SJCRH30 (cell line): ENCODE measurements around the gene TCF23. TPM values are rescaled to one million over a fixed set of nuclear protein-coding genes. Genes with fewer than 3 reads are reported as not detected.
"Not testable (repeated sequence)": the region's sequence is repeated elsewhere in the genome, so short reads cannot be mapped to it uniquely, and the experiment has no call there.

Experiments used
- DNase-seq, 2 experiments: peaks; one replicate each; pipeline ENCODE4 v3.0.0-alpha.2; 2015 to 2020
- H3K27ac ChIP-seq: fragments of 250-450 bp; sonication (Bioruptor Pico); 2 replicates; pipeline ENCODE4 v1.5.1; 2020; ENCODE audit warnings: mild to moderate bottlenecking, moderate library complexity
- H3K27me3 ChIP-seq: fragments of 250-450 bp; sonication (Bioruptor Pico); 2 replicates; pipeline ENCODE4 v1.5.1; 2020; ENCODE audit warnings: mild to moderate bottlenecking, moderate library complexity
- H3K36me3 ChIP-seq: fragments of 250-450 bp; sonication (Bioruptor Pico); 2 replicates; pipeline ENCODE4 v1.5.1; 2020; ENCODE audit warnings: mild to moderate bottlenecking, moderate library complexity
- H3K4me1 ChIP-seq: fragments of 250-450 bp; sonication (Bioruptor Pico); 2 replicates; pipeline ENCODE4 v1.5.1; 2020; ENCODE audit warnings: mild to moderate bottlenecking, moderate library complexity
- H3K4me3 ChIP-seq: fragments of 250-450 bp; sonication (Bioruptor Pico); 2 replicates; pipeline ENCODE4 v1.5.1; 2020; ENCODE audit warnings: mild to moderate bottlenecking, moderate library complexity
- H3K9me3 ChIP-seq: fragments of 250-450 bp; sonication (Bioruptor Pico); replicated peaks from 2 replicates; pipeline ENCODE4 v1.5.1; 2020; ENCODE audit warnings: mild to moderate bottlenecking, moderate library complexity
- total RNA-seq: library from RNA; depleted of rRNA; stranded (reverse); fragments of >200 nt; shearing (Covaris generic); gene quantifications from 2 replicates; pipeline ENCODE4 v1.2.3, GENCODE V29; 2014

Gene TCF23
- total RNA-seq, 1 experiment from 2014 or later, result not detected

DNA sequence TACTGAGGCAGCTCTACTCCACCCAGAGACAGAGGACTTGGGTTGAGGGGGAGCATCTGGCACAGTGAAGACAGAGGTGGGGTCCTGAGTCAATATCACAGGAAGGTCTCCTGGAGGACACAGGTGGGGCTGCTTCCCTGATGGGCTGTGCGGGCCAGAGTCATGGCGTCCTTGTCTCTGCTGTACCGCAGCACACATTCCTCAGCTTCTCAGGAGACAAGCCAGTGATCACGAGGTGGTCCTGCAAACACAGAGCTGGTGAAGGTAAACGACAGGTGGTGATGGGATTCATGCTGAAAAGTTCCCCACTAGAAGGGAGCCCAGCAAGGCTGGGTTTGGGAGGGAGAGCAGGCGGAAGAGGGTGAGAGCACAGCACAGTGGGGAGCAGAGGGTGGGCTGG is 9.7 kb downstream of the TCF23 start:
- peaks cover 37% of the 10 kb centered on the region for H3K27me3 ChIP-seq
- DNase-seq, result no peak
- no peak overlapping the region for H3K27ac ChIP-seq

DNA sequence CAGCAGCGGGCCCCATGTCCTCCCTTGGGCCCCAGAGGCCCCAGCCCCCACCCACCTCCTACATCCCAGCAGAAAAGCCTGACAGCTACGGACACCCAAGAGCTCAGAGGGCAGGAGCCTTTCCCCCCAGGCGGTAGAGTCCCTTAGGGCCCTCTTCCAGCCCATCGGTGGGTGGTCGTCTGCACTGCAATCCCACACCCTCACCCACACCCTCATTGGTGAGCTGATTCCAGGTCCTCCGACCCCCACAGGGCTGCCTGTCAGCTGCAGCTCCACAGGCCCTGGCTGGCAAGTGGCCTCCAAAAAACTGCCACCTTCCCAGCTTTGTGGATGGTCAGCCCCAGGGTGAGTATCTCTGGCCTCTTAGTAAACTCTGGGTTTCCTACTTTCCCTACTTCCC is 10.5 kb downstream of the TCF23 start:
- Histone ChIP-seq H3K9me3 (no peaks in the 10 kb centered on the region), H3K27me3 (peaks cover 29% of the 10 kb centered on the region), H3K36me3 (no peaks in the 10 kb centered on the region), H3K27ac (no peak overlapping the region), H3K4me3 (no peak overlapping the region), H3K4me1 (no peaks in the 10 kb centered on the region)
- DNase-seq, result no peak

More for the DNA sequence above, 9.7 kb downstream of the TCF23 start:
- H3K4me3 ChIP-seq, result no peak overlapping the region
- H3K36me3 ChIP-seq, result no peaks in the 10 kb centered on the region
- no peaks in the 10 kb centered on the region for H3K9me3 ChIP-seq
- H3K4me1 ChIP-seq, result no peaks in the 10 kb centered on the region

DNA sequence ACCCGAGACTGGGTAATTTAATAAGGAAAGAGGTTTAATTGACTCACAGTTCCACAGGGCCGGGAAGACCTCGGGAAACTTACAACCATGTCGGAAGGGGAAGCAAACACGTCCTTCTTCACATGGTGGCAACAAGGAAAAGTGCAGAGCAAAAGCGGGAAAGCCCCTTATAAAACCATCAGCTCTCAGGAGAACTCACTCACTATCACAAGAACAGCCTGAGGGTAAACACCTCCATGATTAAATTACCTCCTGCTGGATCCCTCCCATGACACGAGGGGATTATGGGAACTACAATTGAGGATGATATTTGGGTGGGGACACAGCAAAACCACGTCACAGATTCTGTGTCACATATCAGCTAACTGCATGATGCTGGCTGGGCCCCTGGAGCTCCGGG is 11.4 kb downstream of the TCF23 start:
- no peaks in the 10 kb centered on the region for H3K4me1 ChIP-seq
- no peaks in the 10 kb centered on the region for H3K9me3 ChIP-seq
- H3K36me3 ChIP-seq, result no peaks in the 10 kb centered on the region
- no peak overlapping the region for H3K27ac ChIP-seq
- H3K27me3 ChIP-seq, result peaks cover 31% of the 10 kb centered on the region
- no peak for DNase-seq
- H3K4me3 ChIP-seq, result no peak overlapping the region

DNA sequence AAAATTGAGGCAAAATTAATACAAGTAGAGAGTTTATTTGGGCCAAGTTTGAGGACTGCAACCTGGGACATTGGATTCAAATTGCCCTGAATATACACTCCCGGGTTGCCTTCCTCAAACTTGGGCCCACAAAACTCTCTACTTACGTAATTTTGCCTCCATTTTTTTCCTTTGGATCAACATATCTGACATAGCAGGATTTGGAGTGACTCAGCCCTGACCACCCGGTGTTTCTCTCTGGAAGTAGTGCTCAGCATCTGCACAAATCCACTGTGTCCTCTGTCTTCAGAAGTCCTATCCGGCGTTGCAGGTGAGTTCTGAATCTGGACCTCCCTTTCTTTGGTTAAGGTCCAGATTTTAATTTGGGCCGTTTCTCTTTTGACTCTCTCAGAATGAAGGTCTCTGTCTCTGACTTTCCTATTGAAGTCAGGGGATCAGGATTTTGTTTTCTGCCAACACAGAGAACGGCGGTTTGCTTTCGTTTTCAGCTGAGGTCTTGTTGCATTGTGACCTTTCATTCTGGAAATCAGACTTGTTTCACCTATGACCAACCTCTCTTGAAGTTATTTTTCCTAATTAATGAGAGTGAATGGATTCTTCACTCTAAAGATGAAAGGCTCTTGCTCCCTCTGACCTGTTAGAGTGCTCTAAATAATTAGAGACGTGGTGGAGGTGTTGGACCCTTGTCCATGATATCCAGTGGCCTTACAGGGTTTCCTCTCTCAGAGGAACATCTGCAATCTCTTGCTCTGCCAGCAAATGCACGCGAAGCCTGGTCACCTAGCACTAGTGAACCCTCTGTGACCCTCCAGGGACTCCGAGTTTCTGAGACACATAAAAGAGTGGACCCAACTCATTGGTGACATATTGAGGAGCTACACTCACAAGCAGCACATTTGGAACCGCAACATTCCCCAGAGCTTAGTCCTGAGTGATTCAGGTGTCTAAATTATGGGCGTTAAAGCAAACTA is 13.6 kb downstream of the TCF23 start:
- Histone ChIP-seq H3K27ac (no peak overlapping the region), H3K36me3 (no peaks in the 10 kb centered on the region), H3K4me1 (no peaks in the 10 kb centered on the region), H3K27me3 (peaks cover 31% of the 10 kb centered on the region), H3K4me3 (no peak overlapping the region), H3K9me3 (no peaks in the 10 kb centered on the region)
- no peak for DNase-seq

DNA sequence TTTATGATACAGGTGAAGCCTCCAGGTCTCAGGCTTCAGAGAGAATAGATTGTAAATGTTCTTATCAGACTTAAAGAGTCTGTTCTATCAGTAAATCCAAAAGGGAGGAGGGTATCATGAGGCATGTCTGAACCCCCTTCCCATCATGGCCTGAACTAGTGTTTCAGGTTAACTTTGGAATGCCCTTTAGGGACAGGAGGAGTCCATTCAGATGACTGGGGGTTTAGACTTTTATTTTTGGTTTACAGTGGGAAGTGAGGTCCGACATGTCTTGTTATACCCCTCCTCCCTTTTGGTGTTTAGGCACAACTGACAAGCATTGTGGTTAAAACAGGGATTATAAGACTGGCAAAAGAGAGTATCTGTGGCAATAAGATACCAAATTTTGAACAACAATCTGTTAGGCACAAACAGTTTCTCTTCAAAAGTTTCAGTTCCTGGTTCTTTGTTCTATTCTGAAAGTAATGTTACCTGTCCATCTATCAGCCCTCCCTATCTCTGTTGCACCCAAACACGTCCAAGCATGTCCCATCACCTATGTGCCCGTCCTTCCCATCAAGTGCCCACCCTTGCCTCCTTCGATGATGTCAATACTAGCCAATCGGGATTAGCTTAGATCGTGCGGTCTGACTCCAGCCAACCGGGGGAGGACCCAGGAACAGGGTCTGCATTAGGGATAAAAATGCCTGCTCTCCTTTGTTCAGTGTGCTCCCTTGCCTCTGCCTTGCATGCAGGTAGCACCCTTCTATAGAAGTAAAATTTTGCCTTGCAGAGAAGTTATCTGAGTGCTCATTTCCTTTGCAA is 16.4 kb downstream of the TCF23 start:
- Histone ChIP-seq H3K36me3 (no peaks in the 10 kb centered on the region), H3K9me3 (no peaks in the 10 kb centered on the region), H3K4me3 (no peak overlapping the region), H3K27me3 (peaks cover 34% of the 10 kb centered on the region), H3K27ac (no peak overlapping the region), H3K4me1 (no peaks in the 10 kb centered on the region)
- no peak for DNase-seq

DNA sequence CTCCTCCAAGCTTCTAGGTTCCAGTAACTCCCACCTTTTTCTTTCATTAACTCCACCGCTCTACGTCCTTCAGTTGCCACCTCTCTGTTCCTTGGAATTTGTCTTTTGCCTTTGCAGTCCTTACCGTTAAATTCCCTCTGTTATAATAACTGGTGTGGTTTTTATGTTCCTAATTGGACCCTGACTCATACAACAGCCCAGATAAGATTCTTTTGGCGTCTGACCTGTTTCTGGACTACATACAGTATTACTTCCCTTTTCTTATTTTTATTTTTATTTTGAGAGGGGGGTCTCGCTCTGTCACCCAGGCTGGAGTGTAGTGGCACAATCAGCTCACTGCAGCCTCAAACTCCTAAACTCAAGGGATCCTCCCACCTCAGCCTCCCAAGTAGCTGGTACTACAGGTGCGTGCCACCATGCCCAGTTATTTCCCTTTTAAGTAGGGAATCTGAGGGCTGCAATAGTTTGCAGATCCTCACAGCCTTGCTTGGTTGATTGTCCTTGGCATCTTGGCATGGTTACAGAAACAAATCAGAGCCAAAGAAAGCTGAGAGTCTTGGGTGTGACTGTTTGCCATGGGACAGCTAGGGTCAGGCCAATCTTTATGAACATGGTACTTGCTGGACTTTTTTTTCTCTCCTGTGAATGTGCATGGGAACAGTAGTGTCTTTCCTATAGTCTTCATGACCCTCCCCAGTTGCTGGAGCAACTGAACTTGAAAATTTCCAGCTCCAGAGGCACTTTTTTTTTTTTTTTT is 22.0 kb downstream of the TCF23 start:
- Histone ChIP-seq H3K27ac (no peak overlapping the region), H3K4me3 (no peak overlapping the region), H3K9me3 (no peaks in the 10 kb centered on the region), H3K4me1 (no peaks in the 10 kb centered on the region), H3K27me3 (peaks cover 36% of the 10 kb centered on the region), H3K36me3 (no peaks in the 10 kb centered on the region)
- DNase-seq, result no peak

DNA sequence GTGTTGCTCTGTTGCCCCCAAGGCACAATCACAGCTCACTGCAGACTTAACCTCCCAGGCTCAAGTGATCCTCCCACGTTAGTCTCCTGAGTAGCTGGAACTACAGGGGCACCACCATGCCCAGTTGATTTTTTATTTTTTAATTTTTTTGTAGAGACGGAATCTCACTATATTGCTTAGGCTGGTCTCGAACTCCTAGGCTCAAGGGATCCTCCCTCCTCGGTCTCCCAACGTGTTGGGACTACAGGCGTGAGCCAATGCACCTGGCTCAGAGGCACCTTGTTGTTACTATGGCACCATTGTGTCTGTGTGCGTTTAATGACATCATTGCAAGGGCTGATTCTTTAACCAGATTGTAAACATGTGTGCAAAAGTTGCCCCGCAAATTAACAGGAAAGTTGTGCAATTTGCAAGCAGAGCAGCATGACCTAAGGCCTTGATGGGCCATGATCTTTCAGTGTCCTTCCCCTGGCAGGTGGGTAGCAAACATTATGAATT is 22.6 kb downstream of the TCF23 start:
- H3K36me3 ChIP-seq, result no peaks in the 10 kb centered on the region
- H3K27ac ChIP-seq, result no peak overlapping the region
- H3K4me3 ChIP-seq, result no peak overlapping the region
- DNase-seq, result no peak
- no peaks in the 10 kb centered on the region for H3K4me1 ChIP-seq
- H3K27me3 ChIP-seq, result peaks cover 34% of the 10 kb centered on the region
- H3K9me3 ChIP-seq, result no peaks in the 10 kb centered on the region

DNA sequence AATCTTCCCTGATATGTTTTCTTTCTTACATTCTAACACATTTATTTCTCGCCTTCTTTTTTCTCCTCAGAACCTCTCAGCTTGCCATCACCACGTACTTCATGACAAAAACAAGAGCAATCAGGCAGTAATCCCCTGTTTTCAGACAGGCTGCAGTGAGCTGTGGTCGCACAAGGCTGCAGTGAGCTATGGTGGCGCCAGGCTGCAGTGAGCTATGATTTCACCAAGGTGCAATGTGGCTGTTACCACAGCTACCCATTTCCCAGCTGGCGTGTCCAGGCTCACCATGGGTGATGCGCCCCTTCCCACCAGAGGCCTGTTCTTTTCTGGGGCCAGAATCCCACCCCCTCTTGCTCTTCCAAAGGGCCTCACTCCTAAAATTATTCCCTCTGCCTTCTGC is 25.8 kb downstream of the TCF23 start:
- Histone ChIP-seq H3K27me3 (peaks cover 26% of the 10 kb centered on the region), H3K9me3 (no peaks in the 10 kb centered on the region; the same call in 1 of the 2 replicates), H3K4me1 (no peaks in the 10 kb centered on the region), H3K36me3 (no peaks in the 10 kb centered on the region), H3K4me3 (no peak overlapping the region), H3K27ac (no peak overlapping the region)
- peak; percentile 27 to 31 for DNase-seq

DNA sequence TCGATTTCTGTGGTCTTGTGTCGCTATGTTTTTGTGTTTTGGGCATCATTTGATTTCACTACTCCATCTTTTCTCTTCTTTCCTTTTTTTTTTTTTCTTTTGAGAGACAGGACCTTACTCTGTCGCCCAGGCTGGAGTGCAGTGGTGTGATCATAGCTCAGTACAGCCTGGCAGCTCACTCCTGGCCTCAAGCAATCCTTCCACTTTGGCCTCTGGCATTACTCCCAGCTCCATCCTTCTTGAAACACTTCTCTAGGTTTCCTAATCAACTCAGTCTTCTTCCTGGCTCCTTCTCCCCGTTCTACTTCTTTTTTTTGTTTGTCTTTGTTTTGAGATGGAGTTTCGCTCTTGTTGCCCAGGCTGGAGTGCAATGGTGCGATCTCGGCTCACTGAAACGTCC is 26.5 kb downstream of the TCF23 start:
- Histone ChIP-seq H3K36me3 (no peaks in the 10 kb centered on the region), H3K4me1 (no peaks in the 10 kb centered on the region), H3K27me3 (peaks cover 27% of the 10 kb centered on the region), H3K27ac (no peak overlapping the region), H3K9me3 (no peaks in the 10 kb centered on the region; the same call in 1 of the 2 replicates), H3K4me3 (no peak overlapping the region)
- no peak for DNase-seq

DNA sequence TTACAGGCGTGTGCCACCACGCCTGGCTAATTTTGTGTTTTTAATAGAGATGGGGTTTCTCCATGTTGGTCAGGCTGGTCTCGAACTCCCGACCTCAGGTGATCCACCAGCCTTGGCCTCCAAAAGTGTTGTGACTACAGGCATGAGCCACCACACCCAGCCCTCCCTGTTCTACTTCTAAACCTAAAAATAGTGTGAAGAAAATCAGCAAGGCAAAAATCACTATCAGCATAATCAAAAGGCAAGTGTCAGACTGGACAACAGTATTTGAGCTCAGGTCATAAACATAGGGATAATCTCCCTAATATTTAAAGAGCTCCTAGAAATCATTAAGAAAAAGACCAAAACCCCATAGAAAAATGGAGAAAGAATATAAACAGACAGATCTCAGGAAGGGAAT is 27.0 kb downstream of the TCF23 start:
- not testable (repeated sequence) for H3K27ac ChIP-seq, DNase-seq, H3K4me3 ChIP-seq, H3K4me1 ChIP-seq, H3K36me3 ChIP-seq, H3K9me3 ChIP-seq
- H3K27me3 ChIP-seq, result peaks cover 22% of the 10 kb centered on the region

DNA sequence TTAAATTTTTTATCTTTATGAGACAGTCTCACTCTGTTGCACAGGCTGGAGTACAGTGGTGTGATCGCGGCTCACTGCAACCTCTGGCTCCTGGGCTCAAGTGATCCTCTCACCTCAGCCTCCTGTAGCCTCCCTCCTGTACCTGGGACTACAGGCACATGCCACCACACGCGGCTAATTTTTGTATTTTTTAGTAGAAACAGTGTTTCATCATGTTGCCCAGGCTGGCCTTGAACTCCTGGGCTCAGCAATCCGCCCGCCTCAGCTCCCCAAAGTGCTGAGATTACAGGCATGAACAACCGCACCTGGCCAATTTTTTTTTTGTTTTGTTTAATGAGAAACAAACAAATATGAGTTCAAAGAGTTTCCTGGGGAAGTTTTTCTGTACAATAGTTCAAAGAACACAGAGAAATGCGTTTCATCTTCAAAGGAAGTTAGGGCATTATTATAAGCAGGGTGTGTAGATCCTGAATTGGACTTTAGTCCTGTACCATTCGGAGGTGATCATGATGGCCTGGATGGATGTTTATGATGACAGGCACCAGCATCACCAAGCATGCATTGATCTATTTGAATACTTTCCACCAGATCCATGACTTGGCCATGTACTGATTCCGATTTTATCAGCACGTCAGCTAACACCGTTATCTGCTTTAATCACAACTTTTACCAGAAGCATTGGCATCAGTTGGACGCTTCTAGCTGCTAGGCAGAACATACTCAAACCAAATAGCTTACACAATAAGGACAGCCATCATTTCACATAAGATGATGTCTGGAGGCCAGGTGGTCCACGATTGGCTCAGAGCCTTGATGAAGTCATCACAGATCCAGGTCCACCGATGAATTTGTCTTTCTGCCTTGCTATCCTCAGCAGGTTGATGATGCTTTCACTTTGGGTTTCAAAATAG is 28.9 kb downstream of the TCF23 start:
- Histone ChIP-seq H3K9me3 (no peaks in the 10 kb centered on the region; the same call in 1 of the 2 replicates), H3K4me3 (no peak overlapping the region), H3K27ac (no peak overlapping the region), H3K27me3 (peaks cover 21% of the 10 kb centered on the region), H3K36me3 (no peaks in the 10 kb centered on the region), H3K4me1 (no peaks in the 10 kb centered on the region)
- no peak for DNase-seq

DNA sequence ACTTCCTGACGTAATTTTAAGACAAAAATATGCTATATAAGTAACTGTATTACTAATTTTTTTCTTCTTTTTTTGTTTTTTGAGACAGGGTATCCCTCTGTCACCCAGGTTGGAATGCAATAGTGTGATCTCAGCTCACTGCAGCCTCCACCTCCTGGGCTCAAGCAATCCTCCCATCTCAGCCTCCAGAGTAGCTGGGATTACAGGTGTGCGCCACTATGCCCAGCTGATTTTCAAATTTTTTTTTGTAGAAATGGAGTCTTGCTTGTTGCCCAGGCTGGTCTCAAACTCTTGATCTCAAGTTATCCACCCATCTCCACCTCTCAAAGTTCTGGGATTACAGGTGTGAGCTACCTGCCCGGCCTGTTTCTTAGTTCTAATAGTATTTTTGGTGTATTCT is 29.7 kb downstream of the TCF23 start:
- H3K4me1 ChIP-seq, result no peaks in the 10 kb centered on the region
- H3K27ac ChIP-seq, result no peak overlapping the region
- H3K27me3 ChIP-seq, result peaks cover 17% of the 10 kb centered on the region
- no peak for DNase-seq
- no peaks in the 10 kb centered on the region; the same call in 1 of the 2 replicates for H3K9me3 ChIP-seq
- no peaks in the 10 kb centered on the region for H3K36me3 ChIP-seq
- H3K4me3 ChIP-seq, result no peak overlapping the region

DNA sequence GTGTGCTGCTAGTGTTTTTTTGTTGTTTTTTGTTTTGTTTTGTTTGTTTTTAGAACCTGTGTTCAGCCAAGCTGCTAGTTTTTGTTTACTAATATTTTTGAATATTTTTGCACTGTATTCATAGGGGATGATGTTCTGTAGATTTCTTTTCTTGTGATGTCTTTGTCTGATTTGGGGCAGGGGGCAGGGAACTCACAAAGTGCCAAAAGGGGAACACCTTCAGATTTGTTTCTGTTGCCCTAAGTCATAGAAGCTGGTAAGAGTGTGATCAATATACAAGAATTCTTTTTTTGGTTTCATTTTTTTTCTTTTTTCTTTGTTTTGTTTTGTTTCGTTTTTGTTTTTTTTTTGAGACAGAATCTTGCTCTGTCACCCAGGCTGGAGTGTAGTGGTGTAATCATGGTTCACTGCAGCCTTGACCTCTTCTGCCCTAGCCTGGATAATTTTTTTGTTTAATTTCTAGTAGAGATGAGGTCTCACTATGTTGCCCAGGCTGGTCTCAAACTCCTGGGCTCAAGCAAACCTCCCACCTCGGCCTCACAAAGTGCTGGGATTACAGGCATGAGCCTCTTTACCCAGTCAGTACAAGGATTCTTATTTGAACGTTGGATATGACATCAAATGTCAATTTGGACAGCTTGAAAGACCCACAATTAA is 30.7 kb downstream of the TCF23 start:
- H3K36me3 ChIP-seq, result no peaks in the 10 kb centered on the region
- H3K4me3 ChIP-seq, result no peak overlapping the region
- peaks cover 17% of the 10 kb centered on the region for H3K27me3 ChIP-seq
- DNase-seq, result no peak
- H3K27ac ChIP-seq, result no peak overlapping the region
- H3K4me1 ChIP-seq, result no peaks in the 10 kb centered on the region
- no peaks in the 10 kb centered on the region; the same call in 1 of the 2 replicates for H3K9me3 ChIP-seq
